ENCODE results near the gene ANKRD11. TPM values are rescaled to one million over a fixed set of nuclear protein-coding genes. Genes with fewer than 3 reads are reported as not detected.
A peak's percentile ranks its signal among the peaks of the same experiment; 100 is the strongest.

The ANKRD11 gene
- polyA plus RNA-seq, 3 donors = 3.2 to 62.4 (median 5.4) TPM

DNA sequence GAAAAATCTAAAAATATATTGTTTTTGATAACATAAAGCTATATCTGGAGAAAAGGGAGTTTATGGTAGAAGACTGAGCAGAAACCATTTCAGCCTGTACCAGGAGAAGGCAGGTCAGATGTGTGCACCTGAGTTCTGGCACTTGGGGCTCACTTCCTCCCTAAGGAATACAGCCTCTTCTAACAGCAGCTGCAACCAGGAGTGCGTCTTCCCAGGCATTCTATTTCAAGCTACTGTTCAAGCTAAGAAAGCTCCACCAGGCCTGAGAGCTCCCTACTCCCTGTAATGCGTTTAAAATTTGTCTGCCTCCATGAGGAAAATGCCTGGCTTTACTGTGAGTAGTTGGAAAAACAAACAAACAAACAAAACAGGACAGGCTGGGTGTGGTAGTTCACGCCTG is 176.8 kb downstream of the ANKRD11 start:
- H3K36me3 ChIP-seq (replicated peaks in 1 of 2; ENCODE audit: control insufficient read depth in 1 of 2, insufficient read depth in 2 of 2, low read length in 2 of 2) = peaks cover 33 to 72% of the 10 kb centered on the region in 2 donors
- peaks cover 20 to 28% of the 10 kb centered on the region in 2 donors for H3K4me1 ChIP-seq (ENCODE audit: control insufficient read depth in 1 of 2, insufficient read depth in 2 of 2, low read length in 2 of 2)
- Mint-ChIP-seq H3K27ac (peak overlapping the region in 3 of 7 donors; percentile 21 to 77 (median 71)), H3K36me3 (peaks cover 53 to 85% of the 10 kb centered on the region in 2 donors), H3K4me1 (peaks cover 30% of the 10 kb centered on the region), H3K27me3 (ENCODE audit: low read depth in 3 of 3) (peaks cover 0 to 3% (median 3%) of the 10 kb centered on the region in 3 donors), H3K9me3 (no peaks in the 10 kb centered on the region), H3K4me3 (no peak overlapping the region)
- H3K79me2 ChIP-seq (ENCODE audit: insufficient read depth, low read length) = peaks cover 99% of the 10 kb centered on the region
- DNase-seq = no peak
- intact Hi-C loops (cut with micrococcal nuclease) = no loop called here
- 100% methylated on average over 2 of the region's 3 CpGs for WGBS (ENCODE audit: insufficient coverage)
- H3K4me3 ChIP-seq (replicated peaks in 1 of 3; ENCODE audit: low read depth in 2 of 3, low read length in 3 of 3) = no peak overlapping the region
- no peak overlapping the region for H3K9ac ChIP-seq (ENCODE audit: insufficient read depth, low read length, poor library complexity, severe bottlenecking)
- peak overlapping the region in 1 of 2 donors; percentile 75 for H3K27ac ChIP-seq (ENCODE audit: low read depth in 1 of 2, low read length in 2 of 2)
- no peak overlapping the region for H3K4me2 ChIP-seq (replicated peaks; ENCODE audit: extremely low read depth, low read length, poor library complexity, severe bottlenecking)
- peaks cover 100% of the 10 kb centered on the region for H4K20me1 ChIP-seq (ENCODE audit: insufficient read depth, low read length)
- TF ChIP-seq, protein P1, sequence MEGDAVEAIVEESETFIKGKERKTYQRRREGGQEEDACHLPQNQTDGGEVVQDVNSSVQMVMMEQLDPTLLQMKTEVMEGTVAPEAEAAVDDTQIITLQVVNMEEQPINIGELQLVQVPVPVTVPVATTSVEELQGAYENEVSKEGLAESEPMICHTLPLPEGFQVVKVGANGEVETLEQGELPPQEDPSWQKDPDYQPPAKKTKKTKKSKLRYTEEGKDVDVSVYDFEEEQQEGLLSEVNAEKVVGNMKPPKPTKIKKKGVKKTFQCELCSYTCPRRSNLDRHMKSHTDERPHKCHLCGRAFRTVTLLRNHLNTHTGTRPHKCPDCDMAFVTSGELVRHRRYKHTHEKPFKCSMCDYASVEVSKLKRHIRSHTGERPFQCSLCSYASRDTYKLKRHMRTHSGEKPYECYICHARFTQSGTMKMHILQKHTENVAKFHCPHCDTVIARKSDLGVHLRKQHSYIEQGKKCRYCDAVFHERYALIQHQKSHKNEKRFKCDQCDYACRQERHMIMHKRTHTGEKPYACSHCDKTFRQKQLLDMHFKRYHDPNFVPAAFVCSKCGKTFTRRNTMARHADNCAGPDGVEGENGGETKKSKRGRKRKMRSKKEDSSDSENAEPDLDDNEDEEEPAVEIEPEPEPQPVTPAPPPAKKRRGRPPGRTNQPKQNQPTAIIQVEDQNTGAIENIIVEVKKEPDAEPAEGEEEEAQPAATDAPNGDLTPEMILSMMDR (IDR thresholded peaks at IDR 0.05) = no peak
- no peaks in the 10 kb centered on the region for H3K9me3 ChIP-seq (replicated peaks in 1 of 2; ENCODE audit: control insufficient read depth in 1 of 2, insufficient read depth in 1 of 2, low read length in 2 of 2)
- H2AFZ ChIP-seq (ENCODE audit: insufficient read depth, low read depth, low read length, poor library complexity, severe bottlenecking) = no peak overlapping the region
- no peaks in the 10 kb centered on the region for H3K27me3 ChIP-seq (ENCODE audit: control insufficient read depth in 2 of 2, insufficient read depth in 2 of 2, low read length in 2 of 2)

DNA sequence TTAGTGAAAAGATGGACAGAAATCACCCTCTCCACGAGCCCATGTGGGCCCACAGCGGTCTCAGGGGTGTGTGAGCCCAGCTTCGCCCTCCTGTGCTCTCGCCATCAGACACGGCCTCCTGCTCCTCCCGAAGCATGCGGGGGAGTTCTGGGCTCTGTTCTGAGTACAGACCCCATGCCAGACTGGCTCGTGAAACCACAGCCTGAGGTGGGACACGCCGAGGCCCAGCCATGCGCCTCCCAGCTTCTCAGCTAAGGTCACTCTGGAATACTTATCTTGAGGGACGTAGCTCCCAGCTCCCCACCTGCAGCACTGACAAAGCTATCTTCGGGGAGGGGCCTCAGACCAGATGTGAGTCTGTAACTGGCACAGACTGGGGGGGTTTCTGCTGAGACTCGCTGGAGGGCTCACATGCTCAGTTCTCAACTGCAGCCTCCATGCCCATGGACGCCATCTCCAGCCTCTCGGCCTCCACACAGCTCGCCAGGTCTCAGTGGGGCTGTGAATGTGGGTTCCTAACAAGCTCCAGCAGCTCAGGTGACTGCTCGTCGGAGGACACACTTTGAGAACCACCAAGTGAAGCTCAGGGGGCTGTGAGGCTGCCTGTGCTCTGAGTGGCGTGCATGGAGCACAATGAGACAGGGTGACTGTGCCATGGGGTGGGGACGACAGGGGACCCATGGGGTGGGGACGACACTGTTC is 177.6 kb downstream of the ANKRD11 start:
- WGBS (ENCODE audit: insufficient coverage) = 98% methylated on average over 19 of the region's 22 CpGs
- TF ChIP-seq, protein P1 (IDR thresholded peaks at IDR 0.05) = no peak
- H3K36me3 ChIP-seq (replicated peaks in 1 of 2; ENCODE audit: control insufficient read depth in 1 of 2, insufficient read depth in 2 of 2, low read length in 2 of 2) = peaks cover 33 to 77% of the 10 kb centered on the region in 2 donors

More for the DNA sequence above, 177.6 kb downstream of the ANKRD11 start:
- Histone ChIP-seq H3K4me1 (ENCODE audit: control insufficient read depth in 1 of 2, insufficient read depth in 2 of 2, low read length in 2 of 2) (peaks cover 17 to 20% of the 10 kb centered on the region in 2 donors), H3K27ac (ENCODE audit: low read depth in 1 of 2, low read length in 2 of 2) (peak overlapping the region in 1 of 2 donors; percentile 75), H4K20me1 (ENCODE audit: insufficient read depth, low read length) (peaks cover 100% of the 10 kb centered on the region), H3K79me2 (ENCODE audit: insufficient read depth, low read length) (peaks cover 99% of the 10 kb centered on the region), H3K4me3 (replicated peaks in 1 of 3; ENCODE audit: low read depth in 2 of 3, low read length in 3 of 3) (no peak overlapping the region), H3K9ac (ENCODE audit: insufficient read depth, low read length, poor library complexity, severe bottlenecking) (no peak overlapping the region), H3K4me2 (replicated peaks; ENCODE audit: extremely low read depth, low read length, poor library complexity, severe bottlenecking) (no peak overlapping the region), H3K9me3 (replicated peaks in 1 of 2; ENCODE audit: control insufficient read depth in 1 of 2, insufficient read depth in 1 of 2, low read length in 2 of 2) (no peaks in the 10 kb centered on the region), H2AFZ (ENCODE audit: insufficient read depth, low read depth, low read length, poor library complexity, severe bottlenecking) (no peak overlapping the region), H3K27me3 (ENCODE audit: control insufficient read depth in 2 of 2, insufficient read depth in 2 of 2, low read length in 2 of 2) (no peaks in the 10 kb centered on the region)
- Mint-ChIP-seq H3K4me3 (no peak overlapping the region), H3K27me3 (ENCODE audit: low read depth in 3 of 3) (peaks cover 0 to 4% (median 2%) of the 10 kb centered on the region in 3 donors), H3K36me3 (peaks cover 54 to 82% of the 10 kb centered on the region in 2 donors), H3K9me3 (no peaks in the 10 kb centered on the region), H3K27ac (peak overlapping the region in 2 of 7 donors; percentile 54 to 57), H3K4me1 (peaks cover 21% of the 10 kb centered on the region)
- intact Hi-C loops (cut with micrococcal nuclease) = no loop called here
- DNase-seq = no peak

All from CD14-positive monocyte (primary cell).